RKO (cell line): ENCODE data around the gene CDS1.
"Not testable (repeated sequence)": the region's sequence is repeated elsewhere in the genome, so short reads cannot be mapped to it uniquely, and the experiment has no call there.

Experiments
- DNase-seq: peaks from one replicate; pipeline ENCODE4 v3.0.0-alpha.2; 2016; ENCODE audit warnings: low spot score

The CDS1 gene

GRCh38 chr4:84611531-84611930 lies 28.6 kb downstream of the CDS1 start:
- DNase-seq: no peak

- no peak for DNase-seq
These were observed 32.0 kb downstream of the CDS1 start for GRCh38 chr4:84614891-84615290.

- DNase-seq: no peak
These were observed 32.4 kb downstream of the CDS1 start for GRCh38 chr4:84615355-84615754.

GRCh38 chr4:84622959-84623358 lies 40.0 kb downstream of the CDS1 start:
- DNase-seq: no peak

GRCh38 chr4:84623661-84624060 lies 40.7 kb downstream of the CDS1 start:
- no peak for DNase-seq

- no peak for DNase-seq
These were observed 43.7 kb downstream of the CDS1 start for GRCh38 chr4:84626673-84627072.

GRCh38 chr4:84631573-84631972 lies 48.6 kb downstream of the CDS1 start:
- no peak for DNase-seq

- no peak for DNase-seq
These were observed 49.2 kb downstream of the CDS1 start for GRCh38 chr4:84632092-84632491.

- peak; percentile 3 for DNase-seq
These were observed 52.0 kb downstream of the CDS1 start for GRCh38 chr4:84634961-84635360.

- DNase-seq: no peak
These were observed 55.2 kb downstream of the CDS1 start for GRCh38 chr4:84638092-84638491.

- DNase-seq: no peak
These were observed 56.2 kb downstream of the CDS1 start for GRCh38 chr4:84639145-84639544.

GRCh38 chr4:84644087-84644486 lies 61.2 kb downstream of the CDS1 start:
- no peak for DNase-seq

GRCh38 chr4:84647312-84647884 lies 64.5 kb downstream of the CDS1 start:
- DNase-seq: no peak

GRCh38 chr4:84648178-84648577 lies 65.3 kb downstream of the CDS1 start:
- no peak for DNase-seq

GRCh38 chr4:84648863-84649647 lies 66.1 kb downstream of the CDS1 start:
- no peak for DNase-seq

GRCh38 chr4:84651499-84651898 lies 68.6 kb downstream of the CDS1 start:
- DNase-seq: no peak

- DNase-seq: no peak
These were observed 69.6 kb downstream of the CDS1 start for GRCh38 chr4:84652478-84652877.

GRCh38 chr4:84660606-84661005 lies 77.7 kb downstream of the CDS1 start:
- DNase-seq: no peak

GRCh38 chr4:84661191-84661939 lies 78.4 kb downstream of the CDS1 start:
- DNase-seq: no peak

- DNase-seq: not testable (repeated sequence)
These were observed 81.8 kb downstream of the CDS1 start for GRCh38 chr4:84664767-84665166.

- DNase-seq: no peak
These were observed 83.5 kb downstream of the CDS1 start for GRCh38 chr4:84666439-84666838.

- no peak for DNase-seq
These were observed 86.3 kb downstream of the CDS1 start for GRCh38 chr4:84669201-84669600.

GRCh38 chr4:84672177-84672576 lies 89.2 kb downstream of the CDS1 start:
- DNase-seq: no peak
